Central memory CD8-positive, alpha-beta T cell (primary cell): ENCODE data around the gene SLCO6A1.

Source experiments
- ATAC-seq: fragments of 150-1000 bp; cut with Tn5 transposase; replicated peaks from 2 replicates; pipeline ENCODE4 v1.10.0; 2022; ENCODE audit warnings: mild to moderate bottlenecking, moderate FRiP score, moderate number of reproducible peaks; ENCODE audit not compliant: poor library complexity, severe bottlenecking; ENCODE audit errors: extremely low read depth
- DNase-seq, 2 donors: peaks; one replicate each; pipeline ENCODE4 v3.0.0; 2021; ENCODE audit warnings: low spot score in 2 of 2
- H3K27ac Mint-ChIP-seq: one replicate; pipeline ENCODE4 v1.8.0; 2022; ENCODE audit warnings: low read depth, mild to moderate bottlenecking, moderate library complexity, mixed read lengths
- H3K27me3 Mint-ChIP-seq: one replicate; pipeline ENCODE4 v1.8.0; 2022; ENCODE audit warnings: mixed read lengths
- H3K36me3 Mint-ChIP-seq: one replicate; pipeline ENCODE4 v1.8.0; 2022; ENCODE audit warnings: mild to moderate bottlenecking, moderate library complexity, mixed read lengths; ENCODE audit not compliant: insufficient read depth
- H3K4me1 Mint-ChIP-seq: one replicate; pipeline ENCODE4 v1.8.0; 2022; ENCODE audit warnings: mixed read lengths
- H3K4me3 Mint-ChIP-seq: one replicate; pipeline ENCODE4 v1.8.0; 2022; ENCODE audit warnings: mild to moderate bottlenecking, moderate library complexity, mixed read lengths
- H3K9me3 Mint-ChIP-seq: one replicate; pipeline ENCODE4 v1.8.0; 2022; ENCODE audit warnings: mixed read lengths

Gene SLCO6A1

DNA sequence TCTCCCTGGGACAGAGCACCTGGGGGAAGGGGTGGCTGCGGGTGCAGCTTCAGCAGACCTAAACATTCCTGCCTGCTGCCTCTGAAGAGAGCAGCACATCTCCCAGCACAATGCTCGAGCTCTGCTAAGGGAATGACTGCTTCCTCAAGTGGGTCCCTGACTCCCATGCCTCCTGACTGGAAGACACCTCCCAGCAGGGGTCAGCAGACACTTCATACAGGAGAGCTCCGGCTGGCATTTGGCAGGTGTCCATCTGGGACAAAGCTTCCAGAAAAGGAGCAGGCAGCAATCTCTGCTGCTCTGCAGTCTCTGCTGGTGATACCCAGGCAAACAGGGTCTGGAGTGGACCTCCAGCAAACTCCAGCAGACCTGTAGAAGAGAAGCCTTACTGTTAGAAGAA is 77.2 kb downstream of the SLCO6A1 start:
- Mint-ChIP-seq H3K9me3 (peaks cover 8% of the 10 kb centered on the region), H3K27ac (no peak overlapping the region), H3K4me1 (no peaks in the 10 kb centered on the region), H3K36me3 (no peaks in the 10 kb centered on the region), H3K27me3 (no peaks in the 10 kb centered on the region), H3K4me3 (no peak overlapping the region)
- DNase-seq (no peak), ATAC-seq (no peak)

DNA sequence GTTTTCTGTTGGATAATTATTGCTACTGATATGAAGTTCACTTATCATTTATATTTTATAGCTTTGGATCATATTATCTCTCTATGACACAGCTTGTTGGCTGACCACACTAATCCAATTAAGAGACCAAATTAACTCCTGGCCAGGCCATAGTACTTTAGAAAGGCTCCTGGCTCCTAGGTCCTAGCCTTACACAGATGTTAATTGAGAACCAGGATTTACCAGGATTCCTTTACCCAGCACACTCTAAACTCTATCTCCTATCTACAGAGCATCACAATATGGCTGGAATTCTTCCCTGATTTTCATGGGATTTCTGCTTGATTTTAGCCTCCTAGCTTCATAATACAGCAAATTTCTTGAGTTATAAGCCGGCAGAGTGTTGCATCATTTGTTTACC is 80.3 kb downstream of the SLCO6A1 start:
- no peaks in the 10 kb centered on the region for H3K4me1 Mint-ChIP-seq
- no peak overlapping the region for H3K27ac Mint-ChIP-seq
- no peak for ATAC-seq

GRCh38 chr5:102414448-102414847 is 84.4 kb downstream of the SLCO6A1 start:
- H3K4me1 Mint-ChIP-seq: no peaks in the 10 kb centered on the region
- no peak for DNase-seq
- H3K9me3 Mint-ChIP-seq: no peaks in the 10 kb centered on the region
- H3K27me3 Mint-ChIP-seq: no peaks in the 10 kb centered on the region
- no peak overlapping the region for H3K4me3 Mint-ChIP-seq
- H3K36me3 Mint-ChIP-seq: no peaks in the 10 kb centered on the region
- H3K27ac Mint-ChIP-seq: no peak overlapping the region
- no peak for ATAC-seq

More for the DNA sequence above, 80.3 kb downstream of the SLCO6A1 start:
- no peak for DNase-seq
- Mint-ChIP-seq H3K4me3 (no peak overlapping the region), H3K27me3 (no peaks in the 10 kb centered on the region), H3K36me3 (no peaks in the 10 kb centered on the region), H3K9me3 (no peaks in the 10 kb centered on the region)

DNA sequence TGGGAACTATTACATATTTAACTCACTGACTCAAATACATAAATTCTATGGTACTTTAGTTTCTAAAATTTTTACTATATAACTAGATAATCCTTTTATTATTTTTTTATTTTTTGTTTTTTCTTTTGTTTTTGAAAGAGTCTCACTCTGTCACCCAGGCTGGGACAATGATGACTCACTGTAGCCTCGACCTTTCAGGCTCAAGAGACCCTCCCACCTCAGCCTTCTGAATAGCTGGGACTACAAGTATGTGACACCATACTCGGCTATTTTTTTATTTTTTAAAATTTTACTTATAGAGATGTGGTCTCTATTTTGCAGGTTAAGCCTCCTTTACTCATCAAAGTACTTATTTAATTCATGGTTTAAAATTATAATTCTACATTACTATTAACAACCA is 110.6 kb downstream of the SLCO6A1 start:
- H3K4me1 Mint-ChIP-seq: no peaks in the 10 kb centered on the region
- H3K27me3 Mint-ChIP-seq: peaks cover 9% of the 10 kb centered on the region

GRCh38 chr5:102385365-102385764 is 113.4 kb downstream of the SLCO6A1 start:
- H3K36me3 Mint-ChIP-seq: no peaks in the 10 kb centered on the region
- no peaks in the 10 kb centered on the region for H3K4me1 Mint-ChIP-seq
- peaks cover 10% of the 10 kb centered on the region for H3K9me3 Mint-ChIP-seq
- ATAC-seq (no peak), DNase-seq (no peak)
- H3K27ac Mint-ChIP-seq: no peak overlapping the region
- no peaks in the 10 kb centered on the region for H3K27me3 Mint-ChIP-seq
- H3K4me3 Mint-ChIP-seq: no peak overlapping the region

More for the DNA sequence above, 110.6 kb downstream of the SLCO6A1 start:
- no peak for DNase-seq
- H3K36me3 Mint-ChIP-seq: peaks cover under 1% of the 10 kb centered on the region
- H3K9me3 Mint-ChIP-seq: peaks cover 10% of the 10 kb centered on the region
- H3K27ac Mint-ChIP-seq: no peak overlapping the region
- ATAC-seq: no peak
- H3K4me3 Mint-ChIP-seq: no peak overlapping the region

- no peak overlapping the region for H3K4me3 Mint-ChIP-seq
- H3K4me1 Mint-ChIP-seq: no peaks in the 10 kb centered on the region
- peaks cover 2% of the 10 kb centered on the region for H3K36me3 Mint-ChIP-seq
- no peak overlapping the region for H3K27ac Mint-ChIP-seq
- peaks cover 8% of the 10 kb centered on the region for H3K27me3 Mint-ChIP-seq
- no peak for ATAC-seq
- DNase-seq: no peak
- H3K9me3 Mint-ChIP-seq: peaks cover 2% of the 10 kb centered on the region
Measured at GRCh38 chr5:102380174-102380573, 118.6 kb downstream of the SLCO6A1 start.

- Mint-ChIP-seq H3K4me1 (no peaks in the 10 kb centered on the region), H3K27ac (no peak overlapping the region), H3K9me3 (no peaks in the 10 kb centered on the region), H3K4me3 (no peak overlapping the region), H3K27me3 (peaks cover 8% of the 10 kb centered on the region), H3K36me3 (peaks cover 2% of the 10 kb centered on the region)
- ATAC-seq (no peak), DNase-seq (no peak)
Measured at GRCh38 chr5:102375876-102376275, 122.9 kb downstream of the SLCO6A1 start.

DNA sequence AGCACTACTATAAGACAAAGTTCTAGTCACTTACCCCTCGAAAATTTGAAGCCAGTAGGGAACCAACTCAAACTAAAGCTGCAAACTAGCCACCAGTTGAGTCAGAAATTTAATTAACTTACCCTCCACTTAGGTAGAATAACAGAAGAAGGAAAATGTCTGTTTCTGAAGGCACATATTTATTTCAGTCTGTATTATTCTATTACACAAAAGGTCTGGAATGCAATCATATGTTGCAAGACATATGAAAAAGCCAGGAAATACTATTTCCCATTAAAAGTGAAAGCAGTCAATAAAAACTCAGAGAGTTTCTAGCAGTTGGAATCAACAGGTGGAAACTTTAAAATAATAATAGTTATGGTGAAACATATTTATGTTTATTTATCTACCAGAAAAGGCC is 123.5 kb downstream of the SLCO6A1 start:
- no peaks in the 10 kb centered on the region for H3K9me3 Mint-ChIP-seq
- DNase-seq (no peak), ATAC-seq (no peak)
- no peaks in the 10 kb centered on the region for H3K4me1 Mint-ChIP-seq
- H3K27me3 Mint-ChIP-seq: peaks cover 8% of the 10 kb centered on the region
- H3K4me3 Mint-ChIP-seq: no peak overlapping the region
- H3K27ac Mint-ChIP-seq: no peak overlapping the region
- H3K36me3 Mint-ChIP-seq: peaks cover 2% of the 10 kb centered on the region

DNA sequence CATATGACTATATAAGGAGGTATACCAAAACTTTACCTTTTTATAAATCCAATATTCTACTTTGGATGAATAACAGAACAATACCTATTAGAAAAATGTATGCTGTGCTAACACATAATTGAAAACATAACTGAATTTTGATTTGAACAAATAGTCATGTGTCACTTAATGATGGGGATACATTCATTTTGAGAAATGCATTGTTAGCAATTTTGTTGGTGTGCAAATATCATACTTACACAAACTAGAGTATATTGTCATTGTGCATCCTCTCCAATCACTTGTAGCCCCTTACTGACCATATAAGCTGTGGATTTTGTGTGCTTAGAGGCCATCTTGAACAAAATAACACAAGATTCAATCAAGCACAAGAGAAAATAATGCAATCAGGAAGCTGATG is 130.4 kb downstream of the SLCO6A1 start:
- Mint-ChIP-seq H3K4me3 (no peak overlapping the region), H3K27ac (no peak overlapping the region), H3K27me3 (no peaks in the 10 kb centered on the region), H3K4me1 (no peaks in the 10 kb centered on the region), H3K36me3 (no peaks in the 10 kb centered on the region), H3K9me3 (no peaks in the 10 kb centered on the region)
- DNase-seq (no peak), ATAC-seq (no peak)

DNA sequence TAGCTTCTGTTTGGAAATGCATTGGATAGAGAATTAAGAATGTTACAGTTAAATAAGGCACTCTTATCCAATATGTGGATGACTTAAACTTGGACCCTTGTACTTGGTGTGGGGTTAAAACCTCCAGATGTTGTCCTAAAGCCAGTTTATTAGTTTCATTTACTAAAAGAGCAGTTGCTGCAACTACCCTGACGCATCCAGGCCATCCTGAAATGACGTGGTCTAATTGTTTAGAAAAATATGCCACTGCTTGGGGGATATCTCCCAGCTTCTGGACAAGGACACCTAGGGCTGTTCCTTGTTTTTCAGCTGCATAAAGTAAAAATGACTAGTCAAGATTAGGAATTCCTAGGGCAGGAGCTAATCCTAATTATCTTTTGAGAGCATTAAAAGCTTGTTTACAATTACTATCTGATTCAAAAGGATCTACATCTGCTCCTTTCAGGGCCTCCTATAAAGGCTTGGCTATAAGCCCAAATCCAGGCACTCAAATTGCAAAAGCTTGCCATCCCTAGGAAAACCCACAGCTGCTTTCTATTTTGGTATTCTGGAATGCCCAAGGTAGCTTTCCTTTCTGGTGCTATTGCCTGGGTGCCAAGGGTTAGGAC is 157.0 kb downstream of the SLCO6A1 start:
- H3K4me3 Mint-ChIP-seq: no peak overlapping the region
- no peak overlapping the region for H3K27ac Mint-ChIP-seq
- no peaks in the 10 kb centered on the region for H3K9me3 Mint-ChIP-seq
- H3K27me3 Mint-ChIP-seq: peaks cover 13% of the 10 kb centered on the region
- no peaks in the 10 kb centered on the region for H3K4me1 Mint-ChIP-seq
- ATAC-seq: no peak
- peaks cover 2% of the 10 kb centered on the region for H3K36me3 Mint-ChIP-seq
- no peak for DNase-seq

DNA sequence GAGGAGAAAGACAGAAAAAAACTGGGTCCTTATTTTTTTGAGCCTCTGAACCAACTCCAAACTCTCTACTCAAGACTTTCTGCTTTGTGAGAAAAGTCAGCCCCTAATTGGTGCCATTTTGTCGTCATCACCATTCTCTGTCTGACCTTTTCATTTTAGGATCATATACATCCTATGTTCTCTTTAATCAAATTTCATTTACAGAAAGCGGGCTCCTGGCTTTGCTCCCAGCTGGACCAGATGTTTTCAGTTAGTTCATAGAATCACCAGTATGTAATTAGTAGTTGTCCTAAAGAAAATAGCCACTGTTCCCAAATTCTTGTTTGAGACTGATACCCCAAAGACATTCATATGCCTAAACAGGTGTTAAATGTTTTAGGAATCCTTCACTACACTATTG is 174.1 kb downstream of the SLCO6A1 start:
- H3K4me1 Mint-ChIP-seq: no peaks in the 10 kb centered on the region
- no peak overlapping the region for H3K4me3 Mint-ChIP-seq
- ATAC-seq: no peak
- DNase-seq: no peak
- no peaks in the 10 kb centered on the region for H3K9me3 Mint-ChIP-seq
- no peak overlapping the region for H3K27ac Mint-ChIP-seq
- no peaks in the 10 kb centered on the region for H3K36me3 Mint-ChIP-seq
- H3K27me3 Mint-ChIP-seq: peaks cover 13% of the 10 kb centered on the region
